22Rv1 (cell line): ENCODE measurements around the gene SLC7A1.

ENCODE experiments used
- ZFX ChIP-seq: fragments of 450-650 bp; IDR thresholded peaks from 2 replicates; pipeline ENCODE4 v1.6.1; 2017; ENCODE audit warnings: antibody characterized with exemption, borderline replicate concordance
- TF ChIP-seq, protein P1 (sequence below): fragments of 450-650 bp; IDR thresholded peaks from 2 replicates; pipeline ENCODE4 v1.5.1; 2017; ENCODE audit warnings: mild to moderate bottlenecking

DNA sequence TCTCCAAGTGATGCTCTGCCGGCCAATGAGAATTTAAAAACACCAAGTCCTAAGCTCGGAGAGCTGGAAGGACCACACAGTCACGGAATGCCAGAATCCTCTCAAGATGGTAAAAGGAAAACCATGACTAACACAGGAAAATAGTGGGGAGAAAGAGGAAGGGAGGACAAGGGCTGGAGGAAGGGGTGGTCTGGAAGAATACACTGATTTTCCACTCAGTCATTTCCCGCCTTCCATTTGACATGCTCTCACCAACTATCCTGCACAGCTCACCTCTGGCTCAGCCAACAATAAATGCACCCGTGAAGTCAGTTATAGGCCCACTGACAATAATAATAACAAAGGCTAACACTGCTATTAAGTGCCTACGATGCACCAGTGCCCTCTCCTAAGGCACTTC is 31.5 kb downstream of the SLC7A1 start:
- TF ChIP-seq, protein P1, sequence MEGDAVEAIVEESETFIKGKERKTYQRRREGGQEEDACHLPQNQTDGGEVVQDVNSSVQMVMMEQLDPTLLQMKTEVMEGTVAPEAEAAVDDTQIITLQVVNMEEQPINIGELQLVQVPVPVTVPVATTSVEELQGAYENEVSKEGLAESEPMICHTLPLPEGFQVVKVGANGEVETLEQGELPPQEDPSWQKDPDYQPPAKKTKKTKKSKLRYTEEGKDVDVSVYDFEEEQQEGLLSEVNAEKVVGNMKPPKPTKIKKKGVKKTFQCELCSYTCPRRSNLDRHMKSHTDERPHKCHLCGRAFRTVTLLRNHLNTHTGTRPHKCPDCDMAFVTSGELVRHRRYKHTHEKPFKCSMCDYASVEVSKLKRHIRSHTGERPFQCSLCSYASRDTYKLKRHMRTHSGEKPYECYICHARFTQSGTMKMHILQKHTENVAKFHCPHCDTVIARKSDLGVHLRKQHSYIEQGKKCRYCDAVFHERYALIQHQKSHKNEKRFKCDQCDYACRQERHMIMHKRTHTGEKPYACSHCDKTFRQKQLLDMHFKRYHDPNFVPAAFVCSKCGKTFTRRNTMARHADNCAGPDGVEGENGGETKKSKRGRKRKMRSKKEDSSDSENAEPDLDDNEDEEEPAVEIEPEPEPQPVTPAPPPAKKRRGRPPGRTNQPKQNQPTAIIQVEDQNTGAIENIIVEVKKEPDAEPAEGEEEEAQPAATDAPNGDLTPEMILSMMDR: no peak
- TF ChIP-seq ZFX: no peak
